ELR (cell line): ENCODE data around the gene IRF1.
"Not testable (repeated sequence)": the region's sequence is repeated elsewhere in the genome, so short reads cannot be mapped to it uniquely, and the experiment has no call there.

Experiments
- DNase-seq: peaks from one replicate; pipeline ENCODE4 v3.0.0-alpha.2; 2015; ENCODE audit warnings: low read depth

IRF1 gene

GRCh38 chr5:132490484-132491367 is at the start of gene IRF1:
IRF1 (minus strand) TSS chr5:132490773; CDS start chr5:132489478, 1,295 bp downstream.
- DNase-seq, result peak; percentile 96

- no peak for DNase-seq
Measured at GRCh38 chr5:132540149-132540548, 49.6 kb upstream of the IRF1 start.

DNA sequence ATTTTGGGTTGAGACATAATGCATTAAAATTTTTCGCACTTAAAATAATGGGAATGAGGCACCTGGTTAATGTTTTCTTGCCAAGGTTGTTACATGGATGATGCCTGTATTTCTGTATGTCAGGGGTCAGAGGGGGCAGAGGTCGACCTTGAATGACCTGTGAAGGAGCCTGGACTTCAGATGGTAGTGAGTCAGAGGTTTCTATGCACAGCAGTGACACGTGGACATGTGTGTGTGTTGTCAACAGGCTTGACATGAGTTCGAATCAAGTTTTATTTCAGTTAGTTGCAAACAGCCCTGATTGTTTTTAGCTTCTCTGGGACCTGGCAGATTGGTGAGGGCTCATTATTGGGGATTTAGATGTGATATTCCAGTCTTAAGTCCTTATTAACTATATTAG is 49.1 kb upstream of the IRF1 start:
- DNase-seq, result no peak

- no peak for DNase-seq
Measured at GRCh38 chr5:132530946-132531345, 40.4 kb upstream of the IRF1 start.

- DNase-seq, result no peak
Measured at GRCh38 chr5:132528866-132529634, 38.5 kb upstream of the IRF1 start.

DNA sequence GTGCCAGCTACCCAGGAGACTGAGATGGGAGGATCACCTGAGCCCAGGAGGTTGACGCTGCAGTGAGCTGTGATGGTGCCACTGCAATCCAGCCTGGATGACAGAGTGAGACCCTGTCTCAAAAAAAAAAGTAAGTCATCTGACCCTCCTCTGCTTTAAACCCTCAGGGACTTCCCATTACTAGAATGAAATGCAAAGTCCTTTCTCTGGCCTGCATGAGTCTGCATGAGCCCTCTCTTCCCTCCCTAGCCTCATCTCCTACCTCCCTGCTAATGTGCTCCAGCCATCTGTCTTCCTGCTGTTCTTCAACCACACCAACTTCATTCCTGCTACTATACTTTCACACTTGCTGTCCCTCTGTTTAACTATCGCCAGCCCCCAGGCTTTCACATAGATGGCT is 37.4 kb upstream of the IRF1 start:
- no peak for DNase-seq

DNA sequence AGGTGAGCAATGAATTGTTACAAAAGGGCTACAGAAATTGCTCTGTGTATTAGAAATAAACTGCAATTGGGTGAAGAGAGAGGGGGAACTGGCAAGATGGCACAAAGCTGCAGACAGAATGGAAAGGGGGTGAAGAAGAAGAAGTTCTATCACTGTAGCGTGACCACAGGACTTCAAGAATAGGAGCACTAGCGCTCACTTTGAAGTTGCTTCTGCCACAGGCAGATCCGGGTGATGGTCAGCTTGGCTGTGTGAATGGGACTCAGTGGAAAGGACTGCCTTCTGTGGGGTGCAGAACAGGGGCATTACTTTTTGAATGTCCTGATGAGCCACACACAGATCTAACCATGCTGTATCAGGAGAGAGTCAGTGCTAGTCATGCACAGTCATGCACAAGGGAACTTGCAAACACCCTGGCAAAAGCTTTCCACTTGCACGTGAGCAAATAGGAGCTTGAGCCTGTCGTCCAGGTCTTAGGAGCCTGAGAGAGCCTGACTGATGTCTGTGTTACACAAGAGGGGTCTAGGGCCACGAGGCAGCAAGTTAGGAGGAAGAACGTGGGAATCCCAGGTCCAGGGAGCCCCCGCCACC is 36.5 kb upstream of the IRF1 start:
- peak; percentile 59 for DNase-seq

GRCh38 chr5:132526290-132526973 is 35.9 kb upstream of the IRF1 start:
- DNase-seq, result peak; percentile 76

DNA sequence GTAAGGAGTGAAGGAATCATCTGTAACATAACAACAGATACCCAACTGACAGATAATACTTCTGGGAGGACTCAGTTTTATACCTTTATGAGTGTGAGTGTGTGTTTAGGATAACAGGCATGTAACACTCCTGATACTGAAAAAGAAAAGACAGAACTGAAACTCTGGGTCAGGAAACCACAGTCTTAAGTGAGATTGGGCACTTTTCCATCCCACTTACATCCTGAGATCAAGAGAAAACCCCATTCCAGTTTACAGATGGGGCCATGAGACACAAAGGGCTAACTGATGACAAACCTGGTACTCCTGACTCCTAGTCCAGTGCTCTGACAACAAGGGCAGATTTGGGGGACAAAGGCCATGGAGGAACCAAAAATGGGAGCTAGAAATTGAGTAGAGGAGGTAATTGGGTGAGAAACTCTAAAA is 34.7 kb upstream of the IRF1 start:
- no peak for DNase-seq

DNA sequence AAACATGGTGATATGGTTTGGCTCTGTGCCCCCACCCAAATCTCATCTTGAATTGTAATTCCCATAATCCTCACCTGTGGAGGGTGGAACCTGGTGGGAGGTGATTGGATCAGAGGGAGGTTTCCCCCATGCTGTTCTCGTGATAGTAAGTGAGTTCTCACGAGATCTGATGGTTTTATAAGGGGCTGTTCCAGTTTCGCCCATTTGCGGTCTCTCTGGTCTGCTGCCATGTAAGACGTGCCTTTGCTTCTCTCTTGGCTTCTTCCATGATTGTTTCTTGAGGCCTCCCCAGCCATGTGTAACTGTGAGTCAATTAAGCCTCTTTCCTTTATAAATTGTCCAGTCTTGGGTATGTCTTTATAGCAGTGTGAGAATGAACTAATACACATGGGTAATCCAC is 34.3 kb upstream of the IRF1 start:
- not testable (repeated sequence) for DNase-seq

DNA sequence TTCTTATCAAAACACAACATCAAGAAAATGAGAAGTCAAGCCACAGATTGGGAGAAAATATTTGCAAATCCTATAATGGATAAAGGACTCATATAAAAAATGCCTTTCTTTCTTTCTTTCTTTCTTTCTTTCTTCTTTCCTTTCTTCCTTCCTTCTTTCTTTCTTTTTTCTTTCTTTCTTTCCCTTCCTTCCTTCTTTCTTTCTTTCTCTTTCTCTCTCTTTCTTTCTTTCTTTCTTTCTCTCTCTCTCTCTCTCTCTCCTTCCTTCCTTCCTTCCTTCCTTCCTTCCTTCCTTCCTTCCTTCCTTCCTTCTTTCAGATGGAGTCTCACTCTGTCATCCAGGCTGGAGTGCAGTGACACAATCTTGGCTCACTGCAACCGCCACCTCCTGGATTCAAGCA is 31.5 kb upstream of the IRF1 start:
- DNase-seq, result not testable (repeated sequence)

DNA sequence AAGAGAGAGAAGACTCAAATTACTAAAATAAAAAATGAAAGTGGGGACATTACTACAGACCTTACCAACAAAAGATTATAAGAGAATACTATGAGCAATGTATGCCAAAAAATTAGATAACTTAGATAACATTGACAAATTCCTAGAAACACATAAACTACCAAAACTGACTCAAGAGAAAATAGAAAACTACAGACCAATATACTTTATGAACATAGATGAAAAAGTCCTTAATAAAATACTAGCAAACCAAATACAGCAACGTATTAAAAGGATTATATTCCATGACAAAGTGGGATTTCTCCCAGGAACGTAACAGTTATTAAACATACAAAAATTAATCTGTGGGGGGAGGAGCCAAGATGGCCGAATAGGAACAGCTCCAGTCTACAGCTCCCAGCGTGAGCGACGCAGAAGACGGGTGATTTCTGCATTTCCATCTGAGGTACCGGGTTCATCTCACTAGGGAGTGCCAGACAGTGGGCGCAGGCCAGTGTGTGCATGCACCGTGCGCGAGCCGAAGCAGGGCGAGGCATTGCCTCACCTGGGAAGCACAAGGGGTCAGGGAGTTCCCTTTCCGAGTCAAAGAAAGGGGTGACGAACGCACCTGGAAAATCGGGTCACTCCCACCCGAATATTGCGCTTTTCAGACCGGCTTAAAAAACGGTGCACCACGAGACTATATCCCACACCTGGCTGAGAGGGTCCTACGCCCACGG is 23.2 kb upstream of the IRF1 start:
- DNase-seq, result not testable (repeated sequence)

DNA sequence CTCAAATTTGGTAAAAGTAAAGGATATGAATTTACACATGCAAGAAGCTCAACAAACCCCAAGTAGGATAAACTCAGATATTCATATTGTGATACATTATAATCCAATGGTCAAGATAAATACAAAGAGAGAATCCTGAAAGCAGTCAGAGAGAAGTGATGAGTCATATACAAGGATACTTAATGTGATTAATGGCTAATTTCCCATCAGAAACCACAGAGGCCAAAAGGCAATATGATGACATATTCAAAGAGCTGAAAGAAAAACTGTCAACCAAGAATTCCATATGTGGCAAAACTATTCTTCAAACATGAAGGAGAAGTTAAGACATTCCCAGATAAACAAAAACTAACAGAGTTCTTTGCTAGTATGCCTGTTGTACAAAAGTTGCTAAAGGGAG is 19.5 kb upstream of the IRF1 start:
- peak; percentile 90 for DNase-seq

DNA sequence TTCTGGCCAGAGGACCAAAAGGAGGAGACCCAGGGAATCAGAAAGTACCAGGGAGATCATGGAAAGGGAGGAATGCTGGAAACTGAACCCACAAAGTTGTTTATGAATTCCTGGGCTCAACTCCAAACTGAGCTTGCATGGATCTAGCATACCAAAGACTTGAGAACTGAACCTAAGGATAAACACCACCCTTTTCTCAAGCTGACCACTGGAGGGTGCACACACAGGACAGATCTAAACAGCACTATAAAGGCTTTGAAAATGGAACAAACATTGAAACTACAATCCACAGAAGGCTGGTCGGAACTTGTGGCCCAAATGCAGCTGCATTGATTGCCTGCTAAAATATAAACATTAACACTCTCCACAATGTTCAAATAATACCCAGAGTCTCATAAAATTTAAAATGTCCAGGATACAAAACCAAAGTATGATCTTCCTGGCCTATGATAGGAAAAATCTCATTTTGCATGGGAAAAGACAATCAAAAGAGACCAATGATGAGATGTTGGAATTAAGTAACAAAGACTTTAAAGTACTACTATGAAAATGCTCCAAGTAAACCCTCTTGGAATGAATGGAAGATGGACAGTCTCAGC is 15.6 kb upstream of the IRF1 start:
- peak; percentile 92 for DNase-seq

DNA sequence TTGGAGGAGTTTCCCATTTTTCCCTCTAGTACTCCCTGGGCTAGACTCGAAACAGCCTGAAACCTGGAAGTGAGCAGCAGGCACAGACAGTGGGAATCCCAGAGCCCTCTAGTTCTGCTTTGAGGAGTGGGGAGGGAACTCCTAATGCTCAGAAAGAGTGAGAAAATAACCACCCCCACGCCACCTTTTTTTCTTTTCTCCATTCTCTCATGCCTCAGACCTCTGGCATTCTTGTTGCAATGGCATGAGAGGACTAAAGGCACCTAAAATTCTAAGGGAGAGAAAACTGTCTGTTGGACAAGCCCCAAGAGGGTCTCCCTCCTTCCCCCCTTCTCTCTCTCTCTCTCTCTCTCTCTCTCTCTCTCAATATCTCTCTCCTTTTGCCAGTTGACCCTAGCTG is 15.1 kb upstream of the IRF1 start:
- no peak for DNase-seq

GRCh38 chr5:132504746-132505145 is 14.2 kb upstream of the IRF1 start:
- no peak for DNase-seq

DNA sequence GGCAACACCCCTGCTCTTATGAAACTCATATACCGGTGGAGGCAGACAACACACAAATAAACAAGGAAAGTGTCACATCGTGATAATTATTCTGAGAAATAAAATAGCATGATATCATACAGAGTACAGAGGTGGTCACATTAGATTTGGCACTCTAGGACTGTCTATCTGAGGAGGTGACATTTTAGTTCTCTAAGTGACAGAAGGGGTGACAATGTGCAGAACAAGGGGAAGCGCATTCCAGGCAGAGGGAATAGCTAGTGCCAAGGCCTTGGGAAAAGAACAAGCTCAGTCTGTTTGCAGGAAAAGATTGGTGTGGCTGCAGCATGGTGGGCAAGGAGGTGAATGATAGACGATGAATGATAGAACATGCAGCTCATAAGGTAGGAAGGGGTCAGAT is 12.7 kb upstream of the IRF1 start:
- no peak for DNase-seq

DNA sequence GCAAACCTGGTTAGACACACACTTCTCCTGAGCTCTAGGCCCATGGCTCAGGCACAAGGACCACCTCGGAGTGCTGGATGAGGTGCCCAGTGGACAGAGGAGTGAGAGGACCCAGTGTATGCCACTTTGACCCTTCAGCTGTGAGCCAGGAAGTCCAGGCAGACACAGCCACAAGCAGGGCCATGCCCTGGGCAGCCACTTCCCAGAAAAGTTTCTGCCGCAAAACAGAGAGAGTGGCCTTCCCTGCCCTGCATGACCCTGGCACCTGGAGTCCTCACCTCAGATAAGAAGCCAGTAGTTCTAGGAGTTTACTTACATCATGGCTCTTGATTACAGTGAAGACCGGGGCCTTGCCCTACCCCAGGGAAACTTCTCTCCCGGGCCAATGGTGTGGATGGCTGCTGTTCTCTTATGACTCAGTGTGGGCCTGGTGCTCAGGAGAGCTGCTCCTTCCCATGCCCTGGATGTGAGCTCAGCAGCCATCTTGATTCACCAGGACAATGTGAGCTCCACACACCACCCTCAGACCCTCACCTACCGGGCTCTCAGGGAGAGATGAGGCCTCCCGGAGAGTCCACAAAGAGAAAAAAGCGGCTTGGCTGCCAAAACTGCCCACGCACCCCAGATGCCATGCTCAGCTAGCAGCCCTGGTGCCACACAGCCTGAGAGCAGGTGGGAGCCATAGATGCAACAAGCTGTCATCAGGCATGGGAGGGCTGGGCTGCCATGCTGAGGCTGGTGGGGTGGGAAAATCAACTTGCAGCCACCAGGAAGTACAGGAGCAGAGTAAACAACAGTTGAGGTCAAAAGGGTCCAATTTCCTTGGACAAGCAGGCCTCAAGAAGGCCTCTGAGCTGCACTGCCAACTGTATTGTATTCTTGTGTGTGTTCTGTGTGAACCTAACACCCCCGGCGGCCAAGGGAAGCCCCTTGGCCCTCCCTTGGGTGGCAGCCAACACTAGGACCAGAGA is 11.7 kb upstream of the IRF1 start:
- DNase-seq, result peak; percentile 52

DNA sequence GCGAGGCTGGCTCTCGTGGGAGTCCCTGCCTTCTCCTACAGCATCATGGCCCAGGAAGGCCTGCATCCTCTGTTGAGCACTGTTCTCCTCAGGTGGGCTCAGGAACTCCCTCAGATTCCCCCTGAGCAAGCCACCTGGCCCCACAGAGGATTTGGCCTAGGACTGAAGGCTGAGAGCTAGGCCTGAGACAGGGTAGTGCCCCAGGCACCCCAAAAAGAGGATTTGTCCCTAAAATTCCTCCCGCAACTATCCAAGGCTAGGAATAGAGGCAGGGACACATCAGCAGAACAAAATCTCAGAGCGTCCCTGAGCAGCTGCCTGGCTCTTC is 11.0 kb upstream of the IRF1 start:
- DNase-seq, result no peak
